IMR-90 (cell line): ENCODE results near the gene GYG2. TPM values are rescaled to one million over a fixed set of nuclear protein-coding genes. Genes with fewer than 3 reads are reported as not detected.

Source experiments
- ATAC-seq: fragments of 200-7000 bp; cut with Tn5 transposase; 2 replicates; pipeline ENCODE4 v1.9.1; 2020; ENCODE audit warnings: low read depth, mild to moderate bottlenecking, moderate library complexity
- BruUV-seq: library from RNA; stranded (reverse); fragments of 400-500 nt; replicated peaks from 2 replicates; lab custom pipeline; 2021; lab: Mats Ljungman, UMichigan
- CTCF ChIA-PET: fragments of 300-600 bp; formaldehyde crosslinking; extraction: SDS; loops from one replicate; lab custom pipeline; 2021; ENCODE audit warnings: antibody characterized with exemption; lab: Yijun Ruan, JAX
- POLR2A ChIA-PET: fragments of 300-600 bp; sonication (Branson Sonifier 250); formaldehyde crosslinking; loops from one replicate; lab custom pipeline; 2022; ENCODE audit warnings: antibody characterized with exemption; ENCODE audit not compliant: unreplicated experiment; lab: Charles Lee
- DNase-seq: peaks from one replicate; pipeline ENCODE4 v3.0.0; 2013
- H2AFZ ChIP-seq: replicated peaks from 2 replicates; pipeline ENCODE3; 2013; ENCODE audit warnings: low read length, mild to moderate bottlenecking; ENCODE audit not compliant: poor library complexity
- H2AK5ac ChIP-seq: 2 replicates; pipeline ENCODE4 v1.6.1; 2013; ENCODE audit warnings: low read depth, low read length, inconsistent platforms
- H2AK9ac ChIP-seq: replicated peaks from 2 replicates; pipeline ENCODE3; 2013; ENCODE audit warnings: mild to moderate bottlenecking, low read depth, low read length, moderate library complexity; ENCODE audit not compliant: poor library complexity
- H2BK120ac ChIP-seq: 2 replicates; pipeline ENCODE4 v1.6.1; 2013; ENCODE audit warnings: low read depth, low read length, inconsistent platforms
- H2BK15ac ChIP-seq: 3 replicates; pipeline ENCODE4 v1.6.1; 2013; ENCODE audit warnings: low read depth, low read length, inconsistent platforms
- H2BK20ac ChIP-seq: 2 replicates; pipeline ENCODE4 v1.6.1; 2013; ENCODE audit warnings: low read depth, mild to moderate bottlenecking, inconsistent platforms, low read length, moderate library complexity
- H2BK5ac ChIP-seq: 2 replicates; pipeline ENCODE4 v1.6.1; 2013; ENCODE audit warnings: mild to moderate bottlenecking, low read depth, low read length, inconsistent platforms; ENCODE audit not compliant: poor library complexity, severe bottlenecking
- H3K14ac ChIP-seq: replicated peaks from 2 replicates; pipeline ENCODE4 v1.6.1; 2013; ENCODE audit warnings: low read depth, low read length, inconsistent platforms
- H3K18ac ChIP-seq: 2 replicates; pipeline ENCODE4 v1.6.1; 2013; ENCODE audit warnings: low read depth, low read length, control low read depth
- H3K23ac ChIP-seq: 2 replicates; pipeline ENCODE4 v1.6.1; 2013; ENCODE audit warnings: low read depth, low read length, inconsistent platforms
- H3K27ac ChIP-seq: 2 replicates; pipeline ENCODE4 v1.5.1; 2013; ENCODE audit warnings: mild to moderate bottlenecking, control low read depth, low read length; ENCODE audit not compliant: insufficient read depth
- H3K27me3 ChIP-seq: 2 replicates; pipeline ENCODE4 v1.6.1; 2013; ENCODE audit warnings: low read length; ENCODE audit not compliant: control insufficient read depth, insufficient read depth
- H3K36me3 ChIP-seq: 2 replicates; pipeline ENCODE4 v1.6.1; 2013; ENCODE audit warnings: low read length, mixed read lengths; ENCODE audit not compliant: control insufficient read depth, insufficient read depth
- H3K4ac ChIP-seq: 2 replicates; pipeline ENCODE4 v1.6.1; 2013; ENCODE audit warnings: low read depth, low read length, inconsistent platforms
- H3K4me1 ChIP-seq: 2 replicates; pipeline ENCODE4 v1.6.1; 2013; ENCODE audit warnings: low read length, mixed read lengths; ENCODE audit not compliant: control insufficient read depth, insufficient read depth
- H3K4me2 ChIP-seq: 2 replicates; pipeline ENCODE4 v1.6.1; 2013; ENCODE audit warnings: low read depth, mild to moderate bottlenecking, control low read depth, low read length, moderate library complexity
- H3K4me3 ChIP-seq: 2 replicates; pipeline ENCODE4 v1.5.1; 2013; ENCODE audit warnings: low read depth, mild to moderate bottlenecking, control low read depth, low read length, moderate library complexity; ENCODE audit not compliant: insufficient read depth
- H3K56ac ChIP-seq: 2 replicates; pipeline ENCODE4 v1.6.1; 2013; ENCODE audit warnings: low read length, inconsistent platforms; ENCODE audit not compliant: insufficient read depth; ENCODE audit errors: extremely low read depth
- H3K79me1 ChIP-seq, 2 experiments: 2 replicates each; pipeline ENCODE4 v1.6.1; 2013; ENCODE audit warnings: low read length in 2 of 2, inconsistent platforms in 1 of 2, low read depth in 1 of 2
- H3K9ac ChIP-seq: 2 replicates; pipeline ENCODE4 v1.6.1; 2013; ENCODE audit warnings: low read depth, low read length, control low read depth
- H3K9me1 ChIP-seq: 2 replicates; pipeline ENCODE4 v1.6.1; 2013; ENCODE audit warnings: low read length, inconsistent platforms; ENCODE audit not compliant: insufficient read depth
- H3K9me3 ChIP-seq: 2 replicates; pipeline ENCODE4 v1.6.1; 2013; ENCODE audit warnings: low read length; ENCODE audit not compliant: control insufficient read depth, insufficient read depth
- H4K20me1 ChIP-seq: 2 replicates; pipeline ENCODE4 v1.6.1; 2013; ENCODE audit warnings: low read length, inconsistent platforms; ENCODE audit not compliant: insufficient read depth
- H4K5ac ChIP-seq: 2 replicates; pipeline ENCODE4 v1.6.1; 2013; ENCODE audit warnings: mild to moderate bottlenecking, low read depth, low read length, control low read depth
- H4K8ac ChIP-seq, 2 experiments: 2 replicates each; pipeline ENCODE4 v1.6.1; 2013; ENCODE audit warnings: low read depth in 2 of 2, low read length in 2 of 2, control low read depth in 1 of 2, inconsistent platforms in 1 of 2
- H4K91ac ChIP-seq: 2 replicates; pipeline ENCODE4 v1.6.1; 2013; ENCODE audit warnings: low read depth, low read length, inconsistent platforms; ENCODE audit not compliant: insufficient read depth
- BHLHE40 ChIP-seq: fragments of 150-350 bp; IDR thresholded peaks from 2 replicates; pipeline ENCODE4 v1.6.1; 2016; ENCODE audit warnings: mild to moderate bottlenecking, low read depth, low read length
- CEBPB ChIP-seq: IDR thresholded peaks from 2 replicates; pipeline ENCODE4 v1.6.1; 2012; ENCODE audit warnings: low read depth, low read length, improper control_type of control experiment
- FOS ChIP-seq: fragments of 150-350 bp; IDR thresholded peaks from 2 replicates; pipeline ENCODE4 v1.6.1; 2016; ENCODE audit warnings: low read depth, low read length
- MAFK ChIP-seq: IDR thresholded peaks from 2 replicates; pipeline ENCODE4 v1.6.1; 2012; ENCODE audit warnings: low read depth, low read length, improper control_type of control experiment
- MAZ ChIP-seq: IDR thresholded peaks from 2 replicates; pipeline ENCODE4 v1.6.1; 2012; ENCODE audit warnings: low read depth, mild to moderate bottlenecking, low read length, improper control_type of control experiment, moderate library complexity, borderline replicate concordance
- MXI1 ChIP-seq: IDR thresholded peaks from 2 replicates; pipeline ENCODE4 v1.6.1; 2012; ENCODE audit warnings: low read depth, mild to moderate bottlenecking, low read length, moderate library complexity, borderline replicate concordance
- NFE2L2 ChIP-seq: fragments of 150-350 bp; IDR thresholded peaks from 2 replicates; pipeline ENCODE4 v1.6.1; 2016; ENCODE audit warnings: low read depth, mild to moderate bottlenecking, low read length
- POLR2A ChIP-seq: IDR thresholded peaks from 2 replicates; pipeline ENCODE4 v1.6.1; 2012; ENCODE audit warnings: mild to moderate bottlenecking, low read depth, low read length
- RCOR1 ChIP-seq: IDR thresholded peaks from 2 replicates; pipeline ENCODE4 v1.6.1; 2012; ENCODE audit warnings: mild to moderate bottlenecking, low read length, improper control_type of control experiment; ENCODE audit not compliant: insufficient replicate concordance
- RFX5 ChIP-seq: IDR thresholded peaks from 2 replicates; pipeline ENCODE4 v1.8.0; 2012; ENCODE audit warnings: low read depth, mild to moderate bottlenecking, low read length, moderate library complexity
- SMC3 ChIP-seq: fragments of 150-350 bp; IDR thresholded peaks from 2 replicates; pipeline ENCODE4 v1.6.1; 2016; ENCODE audit warnings: low read depth, mild to moderate bottlenecking, antibody characterized with exemption, low read length, moderate library complexity
- WGBS, 2 experiments: methylation state at CpG; one replicate each; pipeline versions ENCODE4 v1.1.5 to v1.1.7; 2013; ENCODE audit warnings: missing lambda C conversion rate in 2 of 2; ENCODE audit not compliant: insufficient read length in 1 of 2; ENCODE audit errors: extremely low coverage in 2 of 2; 5-methylcytosine and 5-hydroxymethylcytosine counted together
- dilution Hi-C: fragments of 300-500 bp; cut with HindIII; formaldehyde crosslinking; loops from one replicate; pipeline ENCODE4 v1.14.3; 2018; ENCODE audit warnings: low sequenced_read_pairs; ENCODE audit not compliant: unreplicated experiment
- in situ Hi-C: fragments of 300-500 bp; cut with MboI; formaldehyde crosslinking; loops from 3 replicates; pipeline ENCODE4 v1.14.3; 2019; ENCODE audit warnings: low sequenced_read_pairs, inconsistent platforms, mixed read lengths
- intact Hi-C: fragments of 100-400 bp; cut with micrococcal nuclease; formaldehyde crosslinking; loops from 2 replicates; pipeline ENCODE4 v1.10.0; 2022
- polyA plus RNA-seq, 3 experiments: library from polyadenylated mRNA; depleted of rRNA; stranded (reverse); fragments of >200 nt; gene quantifications; 2 replicates each; pipeline ENCODE4 v1.2.3, GENCODE V29; 2012; ENCODE audit warnings: low replicate concordance in 1 of 3
- total RNA-seq: library from RNA; depleted of rRNA; stranded (reverse); fragments of >200 nt; gene quantifications from 2 replicates; pipeline ENCODE4 v1.2.3, GENCODE V29; 2012
- TF ChIP-seq, protein P1 (sequence below): conservative IDR thresholded peaks from 2 replicates; pipeline ENCODE4 v1.5.1; 2012; ENCODE audit warnings: mild to moderate bottlenecking, low read depth, low read length, improper control_type of control experiment
- TF ChIP-seq, protein P2 (sequence below): fragments of 150-350 bp; IDR thresholded peaks from 2 replicates; pipeline ENCODE4 v1.6.1; 2017; ENCODE audit warnings: mild to moderate bottlenecking, antibody characterized with exemption, low read length, low read depth
- TF ChIP-seq, protein P3 (sequence below): fragments of 150-350 bp; IDR thresholded peaks from 2 replicates; pipeline ENCODE4 v1.6.1; 2016; ENCODE audit warnings: low read depth, mild to moderate bottlenecking, low read length, moderate library complexity, borderline replicate concordance

GYG2 gene
- total and polyA plus RNA-seq, 2 of the 4 experiments (the other 2 are of a cell fraction), result 9.6 to 13.1 TPM

DNA sequence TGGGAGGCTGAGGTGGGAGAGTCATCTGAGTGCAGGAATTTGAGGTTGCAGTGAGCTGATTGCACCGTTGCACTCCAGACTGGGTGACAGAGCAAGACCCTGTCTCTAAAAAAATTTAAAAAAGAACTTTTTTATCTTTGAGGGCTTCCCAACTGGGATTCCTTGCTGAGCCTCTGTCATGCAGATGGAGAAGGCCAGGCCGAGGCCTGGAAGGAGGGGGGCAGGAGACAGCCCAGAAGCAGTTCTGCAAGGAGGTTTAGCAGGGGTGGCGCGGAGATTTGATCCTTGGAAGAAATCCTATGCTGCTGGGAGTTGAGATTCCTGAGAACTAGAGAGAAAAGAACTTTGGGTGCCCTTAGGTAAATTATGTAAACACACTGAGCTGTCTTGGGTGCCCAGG lies 102.9 kb downstream of the GYG2 start:
- Histone ChIP-seq H3K23ac (no peak overlapping the region), H3K9me3 (peaks cover 9% of the 10 kb centered on the region; the same call in 1 of the 2 replicates), H3K9ac (no peak overlapping the region), H3K4me1 (no peaks in the 10 kb centered on the region), H3K4ac (no peak overlapping the region), H2BK20ac (no peak overlapping the region), H3K9me1 (no peaks in the 10 kb centered on the region), H3K4me3 (no peak overlapping the region), H3K14ac (no peak overlapping the region), H3K27ac (no peak overlapping the region), H3K27me3 (no peaks in the 10 kb centered on the region), H2BK120ac (no peak overlapping the region), H3K18ac (no peak overlapping the region), H2AFZ (no peak overlapping the region), H3K56ac (no peak overlapping the region), H2BK5ac (no peak overlapping the region), H4K91ac (no peak overlapping the region), H4K20me1 (no peaks in the 10 kb centered on the region), H2BK15ac (no peak overlapping the region), H3K36me3 (no peaks in the 10 kb centered on the region), H2AK5ac (no peak overlapping the region), H3K4me2 (no peak overlapping the region), H4K8ac (no peak overlapping the region), H4K5ac (no peak overlapping the region), H2AK9ac (no peak overlapping the region), H3K79me1 (no peaks in the 10 kb centered on the region)
- no peak for ATAC-seq
- no peak for DNase-seq
- in situ Hi-C loops, result no loop called here
- no TSS peak for BruUV-seq
- TF ChIP-seq FOS (no peak), BHLHE40 (no peak), MAFK (no peak), CEBPB (no peak), SMC3 (no peak), RCOR1 (no peak), RFX5 (no peak), MXI1 (no peak), MAZ (no peak), NFE2L2 (no peak), POLR2A (no peak)
- TF ChIP-seq, protein P1, sequence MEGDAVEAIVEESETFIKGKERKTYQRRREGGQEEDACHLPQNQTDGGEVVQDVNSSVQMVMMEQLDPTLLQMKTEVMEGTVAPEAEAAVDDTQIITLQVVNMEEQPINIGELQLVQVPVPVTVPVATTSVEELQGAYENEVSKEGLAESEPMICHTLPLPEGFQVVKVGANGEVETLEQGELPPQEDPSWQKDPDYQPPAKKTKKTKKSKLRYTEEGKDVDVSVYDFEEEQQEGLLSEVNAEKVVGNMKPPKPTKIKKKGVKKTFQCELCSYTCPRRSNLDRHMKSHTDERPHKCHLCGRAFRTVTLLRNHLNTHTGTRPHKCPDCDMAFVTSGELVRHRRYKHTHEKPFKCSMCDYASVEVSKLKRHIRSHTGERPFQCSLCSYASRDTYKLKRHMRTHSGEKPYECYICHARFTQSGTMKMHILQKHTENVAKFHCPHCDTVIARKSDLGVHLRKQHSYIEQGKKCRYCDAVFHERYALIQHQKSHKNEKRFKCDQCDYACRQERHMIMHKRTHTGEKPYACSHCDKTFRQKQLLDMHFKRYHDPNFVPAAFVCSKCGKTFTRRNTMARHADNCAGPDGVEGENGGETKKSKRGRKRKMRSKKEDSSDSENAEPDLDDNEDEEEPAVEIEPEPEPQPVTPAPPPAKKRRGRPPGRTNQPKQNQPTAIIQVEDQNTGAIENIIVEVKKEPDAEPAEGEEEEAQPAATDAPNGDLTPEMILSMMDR, result no peak
- TF ChIP-seq, protein P2, sequence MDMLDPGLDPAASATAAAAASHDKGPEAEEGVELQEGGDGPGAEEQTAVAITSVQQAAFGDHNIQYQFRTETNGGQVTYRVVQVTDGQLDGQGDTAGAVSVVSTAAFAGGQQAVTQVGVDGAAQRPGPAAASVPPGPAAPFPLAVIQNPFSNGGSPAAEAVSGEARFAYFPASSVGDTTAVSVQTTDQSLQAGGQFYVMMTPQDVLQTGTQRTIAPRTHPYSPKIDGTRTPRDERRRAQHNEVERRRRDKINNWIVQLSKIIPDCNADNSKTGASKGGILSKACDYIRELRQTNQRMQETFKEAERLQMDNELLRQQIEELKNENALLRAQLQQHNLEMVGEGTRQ, result no peak
- TF ChIP-seq, protein P3, sequence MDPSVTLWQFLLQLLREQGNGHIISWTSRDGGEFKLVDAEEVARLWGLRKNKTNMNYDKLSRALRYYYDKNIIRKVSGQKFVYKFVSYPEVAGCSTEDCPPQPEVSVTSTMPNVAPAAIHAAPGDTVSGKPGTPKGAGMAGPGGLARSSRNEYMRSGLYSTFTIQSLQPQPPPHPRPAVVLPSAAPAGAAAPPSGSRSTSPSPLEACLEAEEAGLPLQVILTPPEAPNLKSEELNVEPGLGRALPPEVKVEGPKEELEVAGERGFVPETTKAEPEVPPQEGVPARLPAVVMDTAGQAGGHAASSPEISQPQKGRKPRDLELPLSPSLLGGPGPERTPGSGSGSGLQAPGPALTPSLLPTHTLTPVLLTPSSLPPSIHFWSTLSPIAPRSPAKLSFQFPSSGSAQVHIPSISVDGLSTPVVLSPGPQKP, result no peak
- dilution Hi-C loops, result no loop called here
- ChIA-PET POLR2A (no interaction called here), CTCF (no interaction called here)
- intact Hi-C loops, result no loop called here
- 0% methylated on average over 1 of the region's 4 CpGs; no CpG with 5 or more reads in 1 of the 2 experiments for WGBS, 2 experiments
